HEK293T (cell line): Measurements from ENCODE around the gene YIF1A.

Experiments used
- CTBP1 ChIP-seq: fragments of 450-650 bp; IDR thresholded peaks from 2 replicates; pipeline ENCODE4 v1.6.1; 2016; ENCODE audit warnings: borderline replicate concordance
- FOXK2 ChIP-seq: fragments of 450-650 bp; IDR thresholded peaks from 2 replicates; pipeline ENCODE4 v1.6.1; 2016; ENCODE audit warnings: mild to moderate bottlenecking
- FOXM1 ChIP-seq: fragments of 450-650 bp; IDR thresholded peaks from 2 replicates; pipeline ENCODE4 v1.6.1; 2017; ENCODE audit warnings: mild to moderate bottlenecking, borderline replicate concordance
- HDGF ChIP-seq: fragments of 450-650 bp; IDR thresholded peaks from 2 replicates; pipeline ENCODE4 v1.6.1; 2017; ENCODE audit warnings: antibody characterized with exemption, borderline replicate concordance
- SUZ12 ChIP-seq: fragments of 450-650 bp; IDR thresholded peaks from 2 replicates; pipeline ENCODE4 v1.6.1; 2016; ENCODE audit warnings: mild to moderate bottlenecking

- TF ChIP-seq SUZ12 (no peak), HDGF (no peak), FOXK2 (no peak), CTBP1 (no peak), FOXM1 (no peak)
Observed at GRCh38 chr11:66328302-66329144, 39.6 kb upstream of the YIF1A start.
